Upper lobe of left lung (tissue), 6 donors: ENCODE data around the gene OR11H7. TPM values are rescaled to one million over a fixed set of nuclear protein-coding genes. Genes with fewer than 3 reads are reported as not detected.
A peak's percentile ranks its signal among the peaks of the same experiment; 100 is the strongest.
"Not testable (repeated sequence)": the region's sequence is repeated elsewhere in the genome, so short reads cannot be mapped to it uniquely, and the experiment has no call there.

Source experiments
- ATAC-seq, 2 donors: fragments of 200-7000 bp; cut with Tn5 transposase; one replicate each; pipeline ENCODE4 v1.9.1; 2022; ENCODE audit warnings: mild to moderate bottlenecking in 2 of 2, moderate library complexity in 2 of 2; ENCODE audit not compliant: low FRiP score in 2 of 2
- DNase-seq, 2 donors: peaks; one replicate each; pipeline ENCODE4 v3.0.0-alpha.2; 2019 to 2020
- H3K27ac ChIP-seq, 4 donors: fragments of 200-600 bp; sonication (generic); one replicate each; pipeline ENCODE4 v1.5.1; 2016 to 2019
- H3K27me3 ChIP-seq, 4 donors: fragments of 200-600 bp; sonication (generic); one replicate each; pipeline ENCODE4 v1.5.1; 2017 to 2019
- H3K36me3 ChIP-seq, 4 donors: fragments of 200-600 bp; sonication (generic); one replicate each; pipeline ENCODE4 v1.5.1; 2016 to 2019
- H3K4me1 ChIP-seq, 4 donors: fragments of 200-600 bp; sonication (generic); one replicate each; pipeline ENCODE4 v1.5.1; 2018 to 2019
- H3K4me3 ChIP-seq, 4 donors: fragments of 200-600 bp; sonication (generic); one replicate each; pipeline ENCODE4 v1.5.1; 2017 to 2019; ENCODE audit warnings: mild to moderate bottlenecking in 2 of 4, moderate library complexity in 1 of 4
- H3K9me3 ChIP-seq, 4 donors: fragments of 200-600 bp; sonication (generic); one replicate each; pipeline ENCODE4 v1.5.1; 2018 to 2019
- CTCF ChIP-seq, 6 experiments: fragments of 450-650 bp in 4 of 6; fragments of 200-600 bp in 2 of 6; sonication (generic) in 2 of 6; IDR thresholded peaks; one replicate each; pipeline ENCODE4 v1.5.1; 2016 to 2019; ENCODE audit warnings: antibody characterized with exemption in 6 of 6
- EP300 ChIP-seq, 4 donors: sonication (generic); formaldehyde crosslinking; IDR thresholded peaks; one replicate each; pipeline ENCODE4 v1.5.1; 2017; ENCODE audit warnings: antibody characterized with exemption in 4 of 4, control low read depth in 2 of 4
- POLR2A ChIP-seq, 4 donors: fragments of 450-650 bp; IDR thresholded peaks; one replicate each; pipeline ENCODE4 v1.5.1; 2016 to 2017; ENCODE audit warnings: antibody characterized with exemption in 4 of 4, mild to moderate bottlenecking in 2 of 4
- POLR2AphosphoS5 ChIP-seq, 2 donors: sonication (generic); formaldehyde crosslinking; IDR thresholded peaks; one replicate each; pipeline ENCODE4 v1.5.1; 2017; ENCODE audit warnings: antibody characterized with exemption in 2 of 2
- WGBS, 2 donors: methylation state at CpG; one replicate each; pipeline ENCODE4 v1.1.5; 2017 to 2018; 5-methylcytosine and 5-hydroxymethylcytosine counted together
- total RNA-seq, 6 donors: library from RNA; depleted of rRNA in 4 of 6; stranded (reverse); fragments of >200 nt in 4 of 6; gene quantifications; one replicate each; pipeline versions ENCODE4 v1.1.0 to v1.2.1, GENCODE V29; 2016 to 2021
- donor health status: DM: no; HTN: no; CAD: no; lungs with moderate emphysema.
- donor health status: DM: no; HTN: yes; CAD: no; lungs with severe emphysema.

OR11H7 gene
- total RNA-seq, 6 donors from 2014 or later: not detected

- Histone ChIP-seq H3K4me1 (no peaks in the 10 kb centered on the region), H3K27ac (no peak overlapping the region), H3K4me3 (no peak overlapping the region), H3K27me3 (no peaks in the 10 kb centered on the region), H3K9me3 (no peaks in the 10 kb centered on the region), H3K36me3 (no peaks in the 10 kb centered on the region)
- no peak for DNase-seq
- ATAC-seq: no peak
- 47 to 59% methylated on average over 3 of the region's 3 CpGs for WGBS, 2 donors
- TF ChIP-seq POLR2A (IDR thresholded peaks at IDR 0.05): no peak
- TF ChIP-seq POLR2AphosphoS5 (IDR thresholded peaks at IDR 0.05): no peak
- no peak for TF ChIP-seq EP300 (IDR thresholded peaks at IDR 0.05)
- TF ChIP-seq CTCF (IDR thresholded peaks at IDR 0.05): no peak
Measured at GRCh38 chr14:20262642-20263128, 33.9 kb downstream of the OR11H7 start.

GRCh38 chr14:20264361-20264760 lies 35.6 kb downstream of the OR11H7 start:
- H3K4me1 ChIP-seq, ATAC-seq, H3K4me3 ChIP-seq, H3K27me3 ChIP-seq, DNase-seq, H3K9me3 ChIP-seq, H3K36me3 ChIP-seq, H3K27ac ChIP-seq: not testable (repeated sequence)
- WGBS, 2 donors: 95 to 96% methylated on average over 5 of the region's 5 CpGs

GRCh38 chr14:20274062-20274461 lies 45.3 kb downstream of the OR11H7 start:
- ATAC-seq (no peak), DNase-seq (no peak)
- Histone ChIP-seq H3K4me1 (no peaks in the 10 kb centered on the region), H3K27ac (no peak overlapping the region), H3K4me3 (no peak overlapping the region), H3K9me3 (peaks cover 0 to 24% (median 1%) of the 10 kb centered on the region in 4 donors), H3K36me3 (peaks cover 0 to 3% (median 0%) of the 10 kb centered on the region in 4 donors), H3K27me3 (no peaks in the 10 kb centered on the region)
- WGBS, 2 donors: 95 to 97% methylated on average over 2 of the region's 2 CpGs
- no peak for TF ChIP-seq POLR2A (IDR thresholded peaks at IDR 0.05)
- no peak for TF ChIP-seq EP300 (IDR thresholded peaks at IDR 0.05)
- no peak for TF ChIP-seq CTCF (IDR thresholded peaks at IDR 0.05)
- no peak for TF ChIP-seq POLR2AphosphoS5 (IDR thresholded peaks at IDR 0.05)

GRCh38 chr14:20277409-20277808 lies 48.6 kb downstream of the OR11H7 start:
- DNase-seq (no peak), ATAC-seq (no peak)
- Histone ChIP-seq H3K4me3 (no peak overlapping the region), H3K4me1 (no peaks in the 10 kb centered on the region), H3K27me3 (no peaks in the 10 kb centered on the region), H3K36me3 (peaks cover 0 to 15% (median 0%) of the 10 kb centered on the region in 4 donors), H3K27ac (no peak overlapping the region), H3K9me3 (peaks cover 0 to 15% (median 1%) of the 10 kb centered on the region in 4 donors)
- TF ChIP-seq CTCF (IDR thresholded peaks at IDR 0.05) (no peak), EP300 (IDR thresholded peaks at IDR 0.05) (no peak), POLR2A (IDR thresholded peaks at IDR 0.05) (no peak), POLR2AphosphoS5 (IDR thresholded peaks at IDR 0.05) (no peak)
- WGBS, 2 donors: 97 to 98% methylated on average over 2 of the region's 2 CpGs

DNA sequence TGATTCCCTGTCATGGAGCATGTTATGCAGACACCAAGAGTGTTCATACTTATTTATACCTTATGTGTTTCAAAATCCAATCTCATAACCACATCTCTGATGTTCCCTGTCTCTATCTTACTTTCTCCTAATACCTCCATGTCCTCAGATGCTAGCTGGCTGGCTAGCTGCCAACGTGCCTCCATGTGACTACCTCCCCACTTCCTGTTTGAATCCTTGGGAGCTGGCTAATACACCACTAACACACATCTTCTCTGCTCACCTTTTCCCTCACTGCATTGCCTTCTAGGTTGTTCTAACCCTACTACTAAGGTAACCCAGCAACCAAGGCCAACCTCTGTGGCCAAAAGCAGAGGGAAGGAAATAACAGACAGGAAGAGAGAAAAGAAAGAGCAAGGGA lies 49.6 kb downstream of the OR11H7 start:
- ATAC-seq: no peak
- peaks cover 0 to 15% (median 0%) of the 10 kb centered on the region in 4 donors for H3K36me3 ChIP-seq

DNA sequence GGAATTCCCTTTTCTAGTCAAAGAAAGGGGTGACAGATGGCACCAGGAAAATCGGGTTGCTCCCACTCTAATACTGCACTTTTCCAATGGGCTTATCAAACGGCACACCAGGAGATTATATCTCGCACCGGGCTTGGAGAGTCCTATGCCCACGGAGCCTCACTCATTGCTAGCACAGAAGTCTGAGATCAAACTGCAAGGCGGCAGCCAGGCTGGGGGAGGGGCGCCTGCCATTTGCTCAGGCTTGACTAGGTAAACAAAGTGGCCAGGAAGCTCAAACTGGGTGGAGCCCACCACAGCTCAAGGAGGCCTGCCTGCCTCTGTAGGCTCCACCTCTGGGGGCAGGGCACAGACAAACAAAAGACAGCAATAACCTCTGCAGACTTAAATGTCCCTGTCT lies 51.5 kb downstream of the OR11H7 start:
- DNase-seq: peak in 1 of 2 donors; percentile 27
- H3K36me3 ChIP-seq: peaks cover 0 to 15% (median 0%) of the 10 kb centered on the region in 4 donors
- H3K27ac ChIP-seq, ATAC-seq, H3K27me3 ChIP-seq, H3K9me3 ChIP-seq, H3K4me3 ChIP-seq, H3K4me1 ChIP-seq: not testable (repeated sequence)
- WGBS, 2 donors: 97 to 100% methylated on average over 4 to 7 of the region's 7 CpGs

More for the DNA sequence above, 49.6 kb downstream of the OR11H7 start:
- peaks cover 0 to 6% (median 1%) of the 10 kb centered on the region in 4 donors for H3K9me3 ChIP-seq
- no peak overlapping the region for H3K4me3 ChIP-seq
- DNase-seq: no peak
- H3K27me3 ChIP-seq: no peaks in the 10 kb centered on the region
- no peak overlapping the region for H3K27ac ChIP-seq
- WGBS, 2 donors: 35 to 47% methylated on average over 1 of the region's 1 CpG
- H3K4me1 ChIP-seq: no peaks in the 10 kb centered on the region
- TF ChIP-seq CTCF (IDR thresholded peaks at IDR 0.05) (no peak), POLR2AphosphoS5 (IDR thresholded peaks at IDR 0.05) (no peak), EP300 (IDR thresholded peaks at IDR 0.05) (no peak), POLR2A (IDR thresholded peaks at IDR 0.05) (no peak)
